Brain microvascular endothelial cell (primary cell): ENCODE results near the gene RAB6B.

Experiments
- DNase-seq: peaks from one replicate; pipeline ENCODE4 v3.0.0-alpha.2; 2020
- H3K27ac ChIP-seq: fragments of 250-450 bp; sonication (Bioruptor Pico); 2 replicates; pipeline ENCODE4 v1.5.1; 2020; ENCODE audit warnings: mild to moderate bottlenecking, moderate library complexity
- H3K27me3 ChIP-seq: fragments of 250-450 bp; sonication (Bioruptor Pico); replicated peaks from 2 replicates; pipeline ENCODE4 v1.5.1; 2020; ENCODE audit warnings: mild to moderate bottlenecking
- H3K36me3 ChIP-seq: fragments of 250-450 bp; sonication (Bioruptor Pico); replicated peaks from 2 replicates; pipeline ENCODE4 v1.5.1; 2020; ENCODE audit warnings: mild to moderate bottlenecking
- H3K4me3 ChIP-seq: 2 replicates; pipeline ENCODE4 v1.5.1; 2011; ENCODE audit warnings: low read depth, mild to moderate bottlenecking, control low read depth, low read length, moderate library complexity
- CTCF ChIP-seq: IDR thresholded peaks from 2 replicates; pipeline ENCODE4 v1.5.1; 2011; ENCODE audit warnings: low read depth, mild to moderate bottlenecking, moderate library complexity, low read length, control low read depth, inconsistent platforms; ENCODE audit errors: missing control alignments
- in situ Hi-C: cut with HindIII; loops from 2 replicates; pipeline ENCODE4 v1.10.0; 2017; ENCODE audit warnings: low sequenced_read_pairs, low pct_ligation_motif_present

Gene RAB6B

GRCh38 chr3:133853063-133853924, 42.4 kb downstream of the RAB6B start:
- in situ Hi-C loops, result no loop called here
- H3K36me3 ChIP-seq, result no peaks in the 10 kb centered on the region
- no peaks in the 10 kb centered on the region for H3K27me3 ChIP-seq
- H3K27ac ChIP-seq, result no peak overlapping the region
- H3K4me3 ChIP-seq, result no peak overlapping the region
- no peak for TF ChIP-seq CTCF
- no peak for DNase-seq

- in situ Hi-C loops, result no loop called here
Measured at GRCh38 chr3:133851931-133852330, 43.8 kb downstream of the RAB6B start.

GRCh38 chr3:133851266-133851906, 44.3 kb downstream of the RAB6B start:
- TF ChIP-seq CTCF, result no peak
- no peak for DNase-seq
- no peak overlapping the region for H3K27ac ChIP-seq
- H3K27me3 ChIP-seq, result no peaks in the 10 kb centered on the region
- H3K4me3 ChIP-seq, result no peak overlapping the region
- H3K36me3 ChIP-seq, result no peaks in the 10 kb centered on the region
- in situ Hi-C loops, result no loop called here

More at GRCh38 chr3:133851931-133852330, 43.8 kb downstream of the RAB6B start:
- DNase-seq, result no peak
- Histone ChIP-seq H3K27me3 (no peaks in the 10 kb centered on the region), H3K4me3 (no peak overlapping the region), H3K36me3 (no peaks in the 10 kb centered on the region), H3K27ac (no peak overlapping the region)
- TF ChIP-seq CTCF, result no peak

- in situ Hi-C loops, result no loop called here
- Histone ChIP-seq H3K4me3 (no peak overlapping the region), H3K27ac (no peak overlapping the region), H3K27me3 (no peaks in the 10 kb centered on the region), H3K36me3 (no peaks in the 10 kb centered on the region)
- no peak for DNase-seq
- no peak for TF ChIP-seq CTCF
Measured at GRCh38 chr3:133850034-133850433, 45.6 kb downstream of the RAB6B start.

- Histone ChIP-seq H3K27me3 (no peaks in the 10 kb centered on the region), H3K36me3 (no peaks in the 10 kb centered on the region), H3K4me3 (no peak overlapping the region), H3K27ac (no peak overlapping the region)
- TF ChIP-seq CTCF, result no peak
- in situ Hi-C loops, result no loop called here
- DNase-seq, result no peak
Measured at GRCh38 chr3:133849346-133849745, 46.3 kb downstream of the RAB6B start.
